ENCODE data around the gene CD300LG.

- no peak for TF ChIP-seq SP1 (IDR thresholded peaks at IDR 0.05)
- TF ChIP-seq TARDBP (IDR thresholded peaks at IDR 0.05), result no peak
Measured at GRCh38 chr17:43825567-43825966, 21.4 kb upstream of the CD300LG start.

Data from HEK293T (cell line).